ENCODE data around the gene BAZ2A. TPM values are rescaled to one million over a fixed set of nuclear protein-coding genes. Genes with fewer than 3 reads are reported as not detected.
"Not testable (repeated sequence)": the region's sequence is repeated elsewhere in the genome, so short reads cannot be mapped to it uniquely, and the experiment has no call there.

Gene BAZ2A
- 2.9 and 7.4 TPM in 2 replicates for total RNA-seq (2014; rRNA removed; shearing (Covaris generic))

- peak; percentile 93 for DNase-seq (ENCODE audit: low spot score)
- in situ Hi-C loops (cut with HindIII; ENCODE audit: low sequenced_read_pairs) = no loop called here
Observed at GRCh38 chr12:56630180-56630632, at the start of gene BAZ2A. Gene BAZ2A, minus strand, starts transcription at chr12:56630326. Its CDS starts 12,796 bp downstream, at chr12:56617530.

- in situ Hi-C loops (cut with HindIII; ENCODE audit: low sequenced_read_pairs) = no loop called here
- no peak for DNase-seq (ENCODE audit: low spot score)
Observed at GRCh38 chr12:56678852-56679251, 48.7 kb upstream of the BAZ2A start.

DNA sequence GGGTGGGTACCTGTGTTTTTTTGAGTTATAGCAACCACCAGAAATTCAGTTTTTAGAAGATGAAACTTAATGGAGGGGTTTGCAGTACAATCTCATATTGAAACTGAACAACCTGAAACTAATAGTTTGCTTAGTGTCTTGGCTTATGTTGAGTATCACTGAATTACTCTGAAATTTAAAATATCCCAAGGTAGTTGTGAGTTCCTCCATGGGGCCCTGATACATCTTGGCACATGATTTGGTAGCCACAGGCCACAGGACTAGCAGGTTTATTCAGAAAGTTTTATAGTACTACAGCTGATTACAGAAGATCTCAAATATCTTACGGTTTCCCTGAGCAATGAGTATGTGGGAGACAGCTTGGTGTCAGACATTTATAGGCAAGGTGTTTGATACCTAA is 47.6 kb upstream of the BAZ2A start:
- no peak for DNase-seq (ENCODE audit: low spot score)
- in situ Hi-C loops (cut with HindIII; ENCODE audit: low sequenced_read_pairs) = no loop called here

- DNase-seq (ENCODE audit: low spot score) = no peak
- in situ Hi-C loops (cut with HindIII; ENCODE audit: low sequenced_read_pairs) = no loop called here
Observed at GRCh38 chr12:56676851-56677580, 46.9 kb upstream of the BAZ2A start.

DNA sequence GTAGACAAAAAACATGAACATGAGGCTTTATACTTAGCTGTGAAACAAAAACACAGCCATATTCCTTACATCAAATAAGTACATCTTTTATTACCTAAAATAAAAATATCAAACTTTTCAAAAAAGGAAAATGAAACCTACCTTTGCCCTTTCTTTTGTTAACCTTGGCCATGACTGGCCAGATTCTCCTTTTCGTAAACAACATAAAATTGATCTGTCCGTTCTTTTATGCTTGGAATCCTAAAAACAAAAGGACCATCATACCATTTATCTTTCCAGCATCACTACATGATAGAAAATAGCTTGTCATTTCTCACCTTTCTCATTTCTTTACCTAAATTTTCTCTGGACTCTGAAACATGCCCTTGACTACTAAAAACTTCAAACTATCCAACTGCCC is 41.5 kb upstream of the BAZ2A start:
- in situ Hi-C loops (cut with HindIII; ENCODE audit: low sequenced_read_pairs) = no loop called here
- no peak for DNase-seq (ENCODE audit: low spot score)

DNA sequence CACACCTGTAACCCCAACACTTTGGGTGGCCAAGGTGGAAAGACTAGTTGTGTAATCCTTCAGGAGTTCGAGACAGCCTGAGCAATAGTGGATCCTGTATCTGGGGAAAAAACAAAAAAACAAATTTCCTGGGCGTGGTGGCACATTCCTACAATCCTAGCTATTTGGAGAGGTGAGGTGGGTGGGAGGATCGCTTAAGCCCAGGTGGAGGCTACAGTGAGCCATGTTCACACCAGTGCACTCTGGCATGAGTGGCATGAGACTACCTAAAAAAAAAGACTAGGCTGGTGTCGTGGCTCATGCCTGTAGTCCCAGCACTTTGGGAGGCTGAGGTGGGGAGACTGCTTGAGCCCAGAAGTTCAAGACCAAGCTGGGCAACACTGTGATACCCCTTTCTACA is 40.7 kb upstream of the BAZ2A start:
- no peak for DNase-seq (ENCODE audit: low spot score)
- in situ Hi-C loops (cut with HindIII; ENCODE audit: low sequenced_read_pairs) = no loop called here

DNA sequence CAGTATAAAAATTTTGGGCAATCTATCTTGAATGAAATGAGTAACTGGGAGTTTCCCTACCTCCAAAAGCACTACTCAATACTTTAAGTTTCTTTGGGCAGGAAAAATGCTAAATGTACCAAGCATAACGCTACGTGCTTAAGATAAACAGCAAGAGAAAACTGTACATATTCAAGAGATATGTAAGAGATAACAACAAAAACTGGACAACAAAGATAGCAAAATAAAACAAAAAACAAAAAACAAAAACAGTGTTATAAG is 38.0 kb upstream of the BAZ2A start:
- DNase-seq (ENCODE audit: low spot score) = no peak
- in situ Hi-C loops (cut with HindIII; ENCODE audit: low sequenced_read_pairs) = no loop called here

GRCh38 chr12:56661979-56662638 is 32.0 kb upstream of the BAZ2A start:
- in situ Hi-C loops (cut with HindIII; ENCODE audit: low sequenced_read_pairs) = no loop called here

DNA sequence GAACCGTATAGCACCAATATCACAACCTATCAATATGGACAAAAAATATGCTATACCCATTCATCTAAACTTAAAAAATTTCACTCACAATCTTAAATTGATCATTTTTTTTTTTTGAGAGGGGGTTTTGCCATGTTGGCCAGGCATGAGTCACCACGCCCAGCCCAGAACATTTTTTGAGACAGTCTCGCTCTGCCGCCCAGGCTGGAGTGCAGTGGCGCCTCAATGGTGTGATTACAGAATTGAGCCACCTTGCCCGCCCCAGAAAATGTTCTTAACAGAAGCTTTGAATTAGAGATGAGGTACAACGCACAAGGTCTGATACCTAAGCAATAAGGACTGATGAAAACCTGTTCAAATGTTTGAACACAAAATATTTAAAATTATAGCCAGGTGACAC is 31.4 kb upstream of the BAZ2A start:
- DNase-seq (ENCODE audit: low spot score) = no peak
- in situ Hi-C loops (cut with HindIII; ENCODE audit: low sequenced_read_pairs) = no loop called here

More at GRCh38 chr12:56661979-56662638, 32.0 kb upstream of the BAZ2A start:
- DNase-seq (ENCODE audit: low spot score) = no peak

GRCh38 chr12:56658921-56659320 is 28.8 kb upstream of the BAZ2A start:
- in situ Hi-C loops (cut with HindIII; ENCODE audit: low sequenced_read_pairs) = no loop called here

GRCh38 chr12:56657416-56658379 is 27.6 kb upstream of the BAZ2A start:
- no peak for DNase-seq (ENCODE audit: low spot score)
- in situ Hi-C loops (cut with HindIII; ENCODE audit: low sequenced_read_pairs) = no loop called here

More at GRCh38 chr12:56658921-56659320, 28.8 kb upstream of the BAZ2A start:
- DNase-seq (ENCODE audit: low spot score) = no peak

DNA sequence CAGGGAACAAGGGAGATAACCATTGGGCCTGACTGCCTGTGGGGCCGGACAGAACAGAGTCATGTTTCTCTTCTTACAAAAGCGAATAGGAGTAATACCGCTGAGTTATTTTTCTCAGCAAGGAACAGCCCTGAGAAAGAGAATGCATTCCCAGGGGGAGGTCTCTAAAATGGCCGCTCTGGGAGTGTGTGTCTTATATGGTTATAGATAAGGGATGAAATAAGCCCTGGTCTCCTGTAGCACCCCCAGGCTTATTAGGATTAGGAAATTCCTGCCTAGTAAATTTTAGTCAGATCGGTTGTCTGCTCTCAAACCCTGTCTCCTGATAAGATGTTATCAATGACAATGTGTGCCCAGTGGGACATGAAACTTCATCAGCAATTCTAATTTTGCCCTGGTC is 23.7 kb upstream of the BAZ2A start:
- DNase-seq (ENCODE audit: low spot score); in situ Hi-C loops (cut with HindIII; ENCODE audit: low sequenced_read_pairs): not testable (repeated sequence)

DNA sequence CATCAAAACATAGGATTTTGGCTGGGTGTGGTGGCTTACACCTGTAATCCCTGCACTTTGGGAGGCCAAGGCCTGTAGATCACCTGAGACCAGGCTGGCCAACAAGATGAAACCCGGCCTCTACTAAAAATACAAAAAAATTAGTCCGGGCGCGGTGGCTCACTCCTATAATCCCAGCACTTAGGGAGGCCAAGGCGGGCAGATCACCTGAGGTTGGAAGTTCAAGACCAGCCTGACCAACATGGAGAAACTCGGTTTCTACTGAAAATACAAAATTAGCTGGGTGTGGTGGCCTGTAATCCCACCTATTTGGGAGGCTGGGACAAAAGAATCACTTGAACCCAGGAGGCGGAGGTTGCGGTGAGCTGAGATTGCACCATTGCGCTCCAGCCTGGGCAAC is 17.9 kb upstream of the BAZ2A start:
- in situ Hi-C loops (cut with HindIII; ENCODE audit: low sequenced_read_pairs) = not testable (repeated sequence)

DNA sequence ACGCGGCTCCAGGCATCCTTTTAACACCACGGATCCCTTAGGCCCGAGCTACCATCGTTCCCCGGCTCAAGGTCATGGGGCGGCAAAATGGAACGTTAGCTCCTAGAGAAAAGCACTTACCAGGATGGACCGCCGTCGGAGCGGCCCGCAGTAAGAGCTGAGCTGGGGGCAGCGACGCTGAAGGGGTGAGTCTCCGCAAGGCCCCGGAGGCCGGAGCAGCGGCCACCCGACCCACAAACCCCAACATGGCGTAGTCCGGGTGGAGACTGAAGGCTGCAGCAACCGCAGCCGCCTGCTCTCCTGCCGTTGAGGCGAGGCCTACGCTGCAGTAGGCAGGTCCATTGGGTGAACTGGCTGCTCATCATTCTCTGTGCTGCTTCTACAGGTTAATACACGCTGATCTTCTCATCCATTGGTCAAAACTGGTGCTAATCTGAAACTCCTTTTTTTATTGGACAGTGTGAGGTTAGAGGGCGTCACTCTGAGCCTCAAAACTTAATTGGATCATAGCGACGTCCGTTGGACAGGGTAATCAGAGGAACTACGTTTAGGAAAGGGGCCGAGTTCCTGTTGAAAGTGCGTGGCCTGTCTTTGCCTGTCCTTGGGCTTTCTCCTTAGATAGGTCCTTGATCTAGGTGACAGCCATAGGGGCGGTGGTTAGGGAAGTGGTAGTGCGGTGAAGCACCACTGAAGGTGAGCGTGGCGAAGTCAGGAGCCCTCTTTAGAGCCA is 15.8 kb upstream of the BAZ2A start, which contains the start of gene ATP5F1B:
ATP5F1B (minus strand) TSS at position 268 of the 730 bp plus-strand sequence; CDS start at position 247, 21 bp downstream.
- peak; percentile 100 for DNase-seq (ENCODE audit: low spot score)
- in situ Hi-C loops (cut with HindIII; ENCODE audit: low sequenced_read_pairs) = no loop called here

More for the DNA sequence above, 17.9 kb upstream of the BAZ2A start:
- DNase-seq (ENCODE audit: low spot score) = not testable (repeated sequence)

GRCh38 chr12:56645201-56645716 is 15.1 kb upstream of the BAZ2A start:
- in situ Hi-C loops (cut with HindIII; ENCODE audit: low sequenced_read_pairs) = no loop called here

GRCh38 chr12:56644654-56645053 is 14.5 kb upstream of the BAZ2A start:
- in situ Hi-C loops (cut with HindIII; ENCODE audit: low sequenced_read_pairs) = no loop called here

More at GRCh38 chr12:56645201-56645716, 15.1 kb upstream of the BAZ2A start:
- no peak for DNase-seq (ENCODE audit: low spot score)

GRCh38 chr12:56641219-56641618 is 11.1 kb upstream of the BAZ2A start:
- in situ Hi-C loops (cut with HindIII; ENCODE audit: low sequenced_read_pairs) = no loop called here
- DNase-seq (ENCODE audit: low spot score) = no peak

More at GRCh38 chr12:56644654-56645053, 14.5 kb upstream of the BAZ2A start:
- DNase-seq (ENCODE audit: low spot score) = peak; percentile 20

DNA sequence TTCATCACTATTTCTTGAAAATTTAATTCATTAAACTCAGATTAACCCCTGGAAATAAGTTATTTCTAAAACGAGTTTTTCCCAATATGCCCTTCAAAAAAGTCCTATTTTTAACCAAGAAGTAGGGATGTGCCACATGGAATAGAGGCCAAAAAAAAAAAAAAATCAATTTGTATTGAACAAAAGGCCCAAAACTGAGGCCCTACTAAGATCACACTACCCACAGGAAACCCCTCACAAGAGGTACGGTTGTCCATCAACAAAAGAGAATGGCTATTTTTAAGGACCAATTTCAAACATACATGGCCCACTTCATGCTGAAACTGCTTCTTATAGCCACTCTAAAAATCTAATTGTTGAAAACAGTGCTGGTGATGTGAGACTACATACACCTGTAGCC is 7.5 kb upstream of the BAZ2A start:
- in situ Hi-C loops (cut with HindIII; ENCODE audit: low sequenced_read_pairs) = no loop called here
- no peak for DNase-seq (ENCODE audit: low spot score)

Data from G401 (cell line).